HS-5 (cell line): ENCODE data around the gene SLC51B.
"Not testable (repeated sequence)": the region's sequence is repeated elsewhere in the genome, so short reads cannot be mapped to it uniquely, and the experiment has no call there.

Experiments
- DNase-seq: peaks from one replicate; pipeline ENCODE4 v3.0.0-alpha.2; 2012; ENCODE audit warnings: low read depth

The SLC51B gene

GRCh38 chr15:65083262-65083701 is 38.1 kb downstream of the SLC51B start:
- DNase-seq, result no peak

- DNase-seq, result no peak
Measured at GRCh38 chr15:65084500-65085206, 39.5 kb downstream of the SLC51B start.

- no peak for DNase-seq
Measured at GRCh38 chr15:65085207-65085753, 40.1 kb downstream of the SLC51B start.

- DNase-seq, result no peak
Measured at GRCh38 chr15:65085990-65086679, 40.9 kb downstream of the SLC51B start.

GRCh38 chr15:65086680-65087111 is 41.5 kb downstream of the SLC51B start:
- DNase-seq, result no peak

GRCh38 chr15:65087411-65087810 is 42.2 kb downstream of the SLC51B start:
- no peak for DNase-seq

GRCh38 chr15:65087873-65088642 is 42.9 kb downstream of the SLC51B start:
- DNase-seq, result no peak

- DNase-seq, result no peak
Measured at GRCh38 chr15:65088643-65089021, 43.4 kb downstream of the SLC51B start.

- no peak for DNase-seq
Measured at GRCh38 chr15:65089206-65089824, 44.1 kb downstream of the SLC51B start.

GRCh38 chr15:65091946-65092770 is 47.0 kb downstream of the SLC51B start:
- no peak for DNase-seq

- DNase-seq, result no peak
Measured at GRCh38 chr15:65092911-65093792, 48.0 kb downstream of the SLC51B start.

- not testable (repeated sequence) for DNase-seq
Measured at GRCh38 chr15:65093793-65094170, 48.6 kb downstream of the SLC51B start.

- DNase-seq, result no peak
Measured at GRCh38 chr15:65094294-65094995, 49.3 kb downstream of the SLC51B start.

GRCh38 chr15:65095011-65095746 is 50.0 kb downstream of the SLC51B start:
- DNase-seq, result no peak

GRCh38 chr15:65095747-65096104 is 50.5 kb downstream of the SLC51B start:
- no peak for DNase-seq

- DNase-seq, result no peak
Measured at GRCh38 chr15:65096481-65097385, 51.5 kb downstream of the SLC51B start.

- no peak for DNase-seq
Measured at GRCh38 chr15:65097651-65098263, 52.6 kb downstream of the SLC51B start.
